ENCODE results near the gene ITGB7.

- TF ChIP-seq, protein P1, sequence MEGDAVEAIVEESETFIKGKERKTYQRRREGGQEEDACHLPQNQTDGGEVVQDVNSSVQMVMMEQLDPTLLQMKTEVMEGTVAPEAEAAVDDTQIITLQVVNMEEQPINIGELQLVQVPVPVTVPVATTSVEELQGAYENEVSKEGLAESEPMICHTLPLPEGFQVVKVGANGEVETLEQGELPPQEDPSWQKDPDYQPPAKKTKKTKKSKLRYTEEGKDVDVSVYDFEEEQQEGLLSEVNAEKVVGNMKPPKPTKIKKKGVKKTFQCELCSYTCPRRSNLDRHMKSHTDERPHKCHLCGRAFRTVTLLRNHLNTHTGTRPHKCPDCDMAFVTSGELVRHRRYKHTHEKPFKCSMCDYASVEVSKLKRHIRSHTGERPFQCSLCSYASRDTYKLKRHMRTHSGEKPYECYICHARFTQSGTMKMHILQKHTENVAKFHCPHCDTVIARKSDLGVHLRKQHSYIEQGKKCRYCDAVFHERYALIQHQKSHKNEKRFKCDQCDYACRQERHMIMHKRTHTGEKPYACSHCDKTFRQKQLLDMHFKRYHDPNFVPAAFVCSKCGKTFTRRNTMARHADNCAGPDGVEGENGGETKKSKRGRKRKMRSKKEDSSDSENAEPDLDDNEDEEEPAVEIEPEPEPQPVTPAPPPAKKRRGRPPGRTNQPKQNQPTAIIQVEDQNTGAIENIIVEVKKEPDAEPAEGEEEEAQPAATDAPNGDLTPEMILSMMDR (IDR thresholded peaks at IDR 0.05): no peak
- no peak for TF ChIP-seq POLR2A (IDR thresholded peaks at IDR 0.05)
Observed at GRCh38 chr12:53227836-53228235, 20.8 kb upstream of the ITGB7 start.

Data from right lobe of liver (tissue), 4 donors.